Measurements from ENCODE around the gene KRT72. TPM values are rescaled to one million over a fixed set of nuclear protein-coding genes. Genes with fewer than 3 reads are reported as not detected.

The KRT72 gene
- total RNA-seq (not detected in 2 replicates), polyA plus RNA-seq (not detected in 2 replicates)

- no peak within 1 kb of the TSS for H2AFZ ChIP-seq
- peaks cover 19% of the 10 kb centered on the region for H3K27me3 ChIP-seq
- TF ChIP-seq EZH2phosphoT487 (IDR thresholded peaks at IDR 0.05; ENCODE audit: low read depth, severe bottlenecking, unreplicated experiment) (no peak), EZH2 (IDR thresholded peaks at IDR 0.05; ENCODE audit: borderline replicate concordance) (no peak), CTCF (IDR thresholded peaks at IDR 0.05; ENCODE audit: poor library complexity) (no peak)
These were observed at the start of gene KRT72 for GRCh38 chr12:52600941-52601481. KRT72 (minus strand) TSS chr12:52601463; CDS start chr12:52601452, 11 bp downstream.

GRCh38 chr12:52650520-52651081 is 49.3 kb upstream of the KRT72 start:
- no peak overlapping the region for H2AFZ ChIP-seq
- TF ChIP-seq EZH2 (IDR thresholded peaks at IDR 0.05; ENCODE audit: borderline replicate concordance) (no peak), EZH2phosphoT487 (IDR thresholded peaks at IDR 0.05; ENCODE audit: low read depth, severe bottlenecking, unreplicated experiment) (no peak), CTCF (IDR thresholded peaks at IDR 0.05; ENCODE audit: poor library complexity) (no peak)
- H4K20me1 ChIP-seq (ENCODE audit: insufficient read depth, poor library complexity, severe bottlenecking) = no peaks in the 10 kb centered on the region
- H3K27ac ChIP-seq = no peak overlapping the region
- H3K9me3 ChIP-seq (ENCODE audit: low read depth) = no peaks in the 10 kb centered on the region
- DNase-seq (ENCODE audit: low spot score) = no peak
- H3K4me1 ChIP-seq (ENCODE audit: insufficient read depth) = peaks cover 2% of the 10 kb centered on the region
- H3K9me2 ChIP-seq (replicated peaks; ENCODE audit: insufficient read depth) = no peaks in the 10 kb centered on the region
- H3K4me3 ChIP-seq = no peak overlapping the region
- H3K4me2 ChIP-seq = peak overlapping the region; percentile 41
- 62% methylated on average over 12 of the region's 12 CpGs for WGBS (ENCODE audit: low lambda C conversion rate, missing lambda C conversion rate)
- H3K79me2 ChIP-seq = no peaks in the 10 kb centered on the region
- H3K36me3 ChIP-seq (replicated peaks; ENCODE audit: insufficient read depth, low read depth) = no peaks in the 10 kb centered on the region
- H3K27me3 ChIP-seq = peaks cover 17% of the 10 kb centered on the region

More at GRCh38 chr12:52600941-52601481, at the start of gene KRT72:
- Histone ChIP-seq H3K4me2 (no peak within 1 kb of the TSS), H3K4me1 (ENCODE audit: insufficient read depth) (no peaks in the 10 kb centered on the region), H3K4me3 (no peak within 1 kb of the TSS), H3K79me2 (no peaks in the 10 kb centered on the region), H4K20me1 (ENCODE audit: insufficient read depth, poor library complexity, severe bottlenecking) (no peaks in the 10 kb centered on the region), H3K9me3 (ENCODE audit: low read depth) (no peaks in the 10 kb centered on the region), H3K27ac (no peak within 1 kb of the TSS), H3K9me2 (replicated peaks; ENCODE audit: insufficient read depth) (no peaks in the 10 kb centered on the region), H3K36me3 (replicated peaks; ENCODE audit: insufficient read depth, low read depth) (no peaks in the 10 kb centered on the region)
- WGBS (ENCODE audit: low lambda C conversion rate, missing lambda C conversion rate) = 92% methylated on average over 48 of the region's 48 CpGs
- DNase-seq (ENCODE audit: low spot score) = no peak

GRCh38 chr12:52649066-52649465 is 47.8 kb upstream of the KRT72 start:
- Histone ChIP-seq H3K9me3 (ENCODE audit: low read depth) (no peaks in the 10 kb centered on the region), H3K79me2 (no peaks in the 10 kb centered on the region), H3K4me3 (no peak overlapping the region), H3K27me3 (peaks cover 4% of the 10 kb centered on the region), H4K20me1 (ENCODE audit: insufficient read depth, poor library complexity, severe bottlenecking) (no peaks in the 10 kb centered on the region), H3K36me3 (replicated peaks; ENCODE audit: insufficient read depth, low read depth) (no peaks in the 10 kb centered on the region), H3K4me2 (no peak overlapping the region), H3K4me1 (ENCODE audit: insufficient read depth) (peaks cover 4% of the 10 kb centered on the region), H3K9me2 (replicated peaks; ENCODE audit: insufficient read depth) (no peaks in the 10 kb centered on the region), H2AFZ (no peak overlapping the region), H3K27ac (no peak overlapping the region)
- 83% methylated on average over 6 of the region's 6 CpGs for WGBS (ENCODE audit: low lambda C conversion rate, missing lambda C conversion rate)
- TF ChIP-seq EZH2phosphoT487 (IDR thresholded peaks at IDR 0.05; ENCODE audit: low read depth, severe bottlenecking, unreplicated experiment) = no peak
- TF ChIP-seq CTCF (IDR thresholded peaks at IDR 0.05; ENCODE audit: poor library complexity) = no peak
- no peak for TF ChIP-seq EZH2 (IDR thresholded peaks at IDR 0.05; ENCODE audit: borderline replicate concordance)
- no peak for DNase-seq (ENCODE audit: low spot score)

All from hepatocyte (in vitro differentiated cells).